Body of pancreas (tissue), 4 donors: ENCODE data around the gene SYNJ2. TPM values are rescaled to one million over a fixed set of nuclear protein-coding genes. Genes with fewer than 3 reads are reported as not detected.
A peak's percentile ranks its signal among the peaks of the same experiment; 100 is the strongest.

Source experiments
- ATAC-seq: fragments of 150-250 bp; one replicate; pipeline ENCODE4 v1.9.1; 2016
- DNase-seq, 4 donors: peaks; one replicate each; pipeline ENCODE4 v3.0.0-alpha.2; 2019
- H3K27ac ChIP-seq, 4 donors: fragments of 200-600 bp; sonication (generic); 1 replicate in 3 of 4; 2 replicates in 1 of 4; pipeline versions ENCODE4 v1.5.1 to v1.6.1; 2016 to 2019; ENCODE audit warnings: mild to moderate bottlenecking in 1 of 4, mixed read lengths in 1 of 4, moderate library complexity in 1 of 4
- H3K27me3 ChIP-seq, 2 donors: fragments of 200-600 bp; sonication (generic); one replicate each; pipeline ENCODE4 v1.6.0; 2016; ENCODE audit warnings: mild to moderate bottlenecking in 1 of 2
- H3K36me3 ChIP-seq, 2 donors: fragments of 200-600 bp; sonication (generic); replicated peaks in 1 of 2; 2 replicates each; pipeline ENCODE4 v1.5.1; 2016; ENCODE audit warnings: low read depth in 2 of 2; ENCODE audit not compliant: insufficient read depth in 1 of 2
- H3K4me1 ChIP-seq: fragments of 200-600 bp; sonication (generic); one replicate; pipeline ENCODE4 v1.6.0; 2016
- H3K4me3 ChIP-seq, 2 donors: fragments of 200-600 bp; sonication (generic); 1 replicate in 1 of 2; 2 replicates in 1 of 2; pipeline ENCODE4 v1.5.1; 2016 to 2019
- H3K9me3 ChIP-seq, 3 donors: fragments of 200-600 bp; sonication (generic); 1 replicate in 2 of 3; 2 replicates in 1 of 3; pipeline ENCODE4 v1.5.1; 2016
- POLR2A ChIP-seq, 3 donors: fragments of 450-650 bp; IDR thresholded peaks; one replicate each; pipeline ENCODE4 v1.6.1; 2016; ENCODE audit warnings: antibody characterized with exemption in 3 of 3, mild to moderate bottlenecking in 2 of 3
- WGBS, 2 donors: methylation state at CpG; one replicate each; pipeline ENCODE4 v1.1.5; 2017; 5-methylcytosine and 5-hydroxymethylcytosine counted together
- intact Hi-C: fragments of 100-400 bp; cut with DNase I; formaldehyde crosslinking; loops from one replicate; pipeline ENCODE4 v1.15.1; 2023
- total RNA-seq, 2 donors: library from RNA; depleted of rRNA; stranded (reverse); fragments of >200 nt; gene quantifications; one replicate each; pipeline ENCODE4 v1.1.0, GENCODE V29; 2016
- TF ChIP-seq, protein P1 (sequence below), 7 experiments: fragments of 450-650 bp in 4 of 7; fragments of 200-600 bp in 3 of 7; sonication (generic) in 3 of 7; IDR thresholded peaks; one replicate each; pipeline ENCODE4 v1.5.1; 2016 to 2019; ENCODE audit warnings: antibody characterized with exemption in 7 of 7

The SYNJ2 gene
- total RNA-seq, 2 donors from 2014 or later, result 12.2 to 14.8 TPM

DNA sequence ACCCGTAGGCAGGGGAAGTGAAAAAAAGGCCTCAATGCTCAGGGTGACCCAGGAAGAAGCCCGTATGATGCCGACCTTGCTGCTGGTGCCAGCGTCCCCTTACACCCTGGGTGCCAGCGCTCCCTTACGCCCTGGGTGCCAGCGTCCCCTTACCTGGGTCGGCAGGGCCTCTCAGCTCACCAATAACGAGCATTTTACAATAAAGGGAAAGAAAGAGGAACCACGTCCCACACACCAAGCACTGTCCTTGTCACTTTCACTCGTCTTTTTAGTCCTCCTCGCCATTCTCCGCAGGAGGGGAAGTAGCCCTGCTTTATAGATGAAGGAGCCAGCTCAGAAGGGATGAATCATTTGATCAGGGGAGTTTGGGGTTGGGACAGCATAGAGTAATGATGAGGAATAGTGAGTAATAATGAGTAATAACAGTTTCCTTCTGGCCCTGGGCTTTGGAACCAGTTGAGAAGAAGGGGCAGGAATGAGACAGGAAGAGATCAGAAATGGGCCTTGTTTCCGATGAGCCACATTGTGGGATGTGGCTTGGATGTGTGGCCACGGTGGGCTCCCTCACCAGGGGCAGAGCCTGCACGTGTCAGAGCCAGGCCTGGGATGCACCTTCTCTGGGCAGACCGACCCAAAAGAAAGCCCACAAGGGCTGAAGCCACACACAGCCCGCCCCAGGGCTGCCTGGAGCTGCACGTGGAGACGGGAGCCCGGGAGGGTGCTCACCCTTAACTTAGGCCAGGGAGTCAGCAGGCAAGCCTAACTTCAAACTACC, 75.7 kb downstream of the SYNJ2 start:
- WGBS, 2 donors, result 85 to 87% methylated on average over 21 of the region's 21 CpGs
- Histone ChIP-seq H3K27ac (no peak overlapping the region), H3K4me1 (peaks cover 30% of the 10 kb centered on the region), H3K36me3 (peaks cover 0 to 1% of the 10 kb centered on the region in 2 donors), H3K4me3 (no peak overlapping the region), H3K27me3 (no peaks in the 10 kb centered on the region), H3K9me3 (no peaks in the 10 kb centered on the region)
- TF ChIP-seq POLR2A (IDR thresholded peaks at IDR 0.05), result no peak
- TF ChIP-seq, protein P1, sequence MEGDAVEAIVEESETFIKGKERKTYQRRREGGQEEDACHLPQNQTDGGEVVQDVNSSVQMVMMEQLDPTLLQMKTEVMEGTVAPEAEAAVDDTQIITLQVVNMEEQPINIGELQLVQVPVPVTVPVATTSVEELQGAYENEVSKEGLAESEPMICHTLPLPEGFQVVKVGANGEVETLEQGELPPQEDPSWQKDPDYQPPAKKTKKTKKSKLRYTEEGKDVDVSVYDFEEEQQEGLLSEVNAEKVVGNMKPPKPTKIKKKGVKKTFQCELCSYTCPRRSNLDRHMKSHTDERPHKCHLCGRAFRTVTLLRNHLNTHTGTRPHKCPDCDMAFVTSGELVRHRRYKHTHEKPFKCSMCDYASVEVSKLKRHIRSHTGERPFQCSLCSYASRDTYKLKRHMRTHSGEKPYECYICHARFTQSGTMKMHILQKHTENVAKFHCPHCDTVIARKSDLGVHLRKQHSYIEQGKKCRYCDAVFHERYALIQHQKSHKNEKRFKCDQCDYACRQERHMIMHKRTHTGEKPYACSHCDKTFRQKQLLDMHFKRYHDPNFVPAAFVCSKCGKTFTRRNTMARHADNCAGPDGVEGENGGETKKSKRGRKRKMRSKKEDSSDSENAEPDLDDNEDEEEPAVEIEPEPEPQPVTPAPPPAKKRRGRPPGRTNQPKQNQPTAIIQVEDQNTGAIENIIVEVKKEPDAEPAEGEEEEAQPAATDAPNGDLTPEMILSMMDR (IDR thresholded peaks at IDR 0.05), result no peak
- ATAC-seq (no peak), DNase-seq (no peak)
- intact Hi-C loops, result no loop called here

DNA sequence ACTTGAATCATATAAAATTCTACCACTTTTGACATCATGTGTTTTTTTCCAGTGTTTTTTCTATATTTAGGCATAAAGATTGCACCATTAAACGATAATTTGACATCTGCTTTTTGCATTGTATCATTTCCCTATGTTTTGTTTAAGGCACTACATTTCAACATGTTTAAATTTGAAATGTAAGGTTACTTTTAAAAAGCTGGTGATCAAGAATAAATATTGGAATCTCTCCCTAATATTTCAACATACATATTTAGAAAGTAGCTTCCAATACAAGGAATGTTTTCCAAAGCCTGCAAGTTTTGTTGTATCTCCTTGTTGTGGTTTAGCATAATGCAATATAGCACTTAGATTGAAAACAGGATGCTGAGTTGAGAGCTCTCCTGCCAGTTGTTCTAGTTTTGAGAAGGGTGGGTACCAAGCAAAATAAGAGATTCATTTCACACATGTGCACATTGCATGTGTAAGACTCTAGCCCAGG, 76.5 kb downstream of the SYNJ2 start:
- ATAC-seq (no peak), DNase-seq (no peak)
- H3K4me3 ChIP-seq, result no peak overlapping the region
- H3K4me1 ChIP-seq, result peaks cover 30% of the 10 kb centered on the region
- no peak overlapping the region for H3K27ac ChIP-seq
- H3K27me3 ChIP-seq, result no peaks in the 10 kb centered on the region
- peaks cover 0 to 1% of the 10 kb centered on the region in 2 donors for H3K36me3 ChIP-seq
- H3K9me3 ChIP-seq, result no peaks in the 10 kb centered on the region
- intact Hi-C loops, result no loop called here
- 0 to 47% methylated on average over 1 of the region's 1 CpG for WGBS, 2 donors
- TF ChIP-seq, protein P1 (IDR thresholded peaks at IDR 0.05), result no peak
- no peak for TF ChIP-seq POLR2A (IDR thresholded peaks at IDR 0.05)

DNA sequence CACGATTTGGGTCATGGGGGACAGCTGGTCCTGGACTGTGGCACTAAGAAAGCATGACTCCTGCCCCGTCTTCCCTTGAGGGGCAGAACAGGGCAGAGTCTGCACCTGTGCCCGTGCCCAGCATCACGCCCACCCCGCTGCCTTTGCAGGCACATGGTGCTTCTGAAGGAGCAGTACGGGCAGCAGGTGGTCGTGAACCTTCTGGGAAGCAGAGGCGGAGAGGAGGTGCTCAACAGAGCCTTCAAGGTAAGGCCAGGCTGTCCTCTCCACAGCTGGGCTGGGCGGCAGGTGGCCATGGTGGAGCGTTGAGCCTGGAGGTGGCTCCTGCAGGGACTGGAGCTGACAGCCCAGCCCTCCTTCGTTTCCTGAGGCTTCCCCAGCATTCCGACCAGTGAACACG, 77.4 kb downstream of the SYNJ2 start:
- intact Hi-C loops, result no loop called here
- Histone ChIP-seq H3K27ac (peak overlapping the region in 3 of 4 donors; percentile 79 to 89 (median 87)), H3K27me3 (no peaks in the 10 kb centered on the region), H3K4me3 (no peak overlapping the region), H3K4me1 (peaks cover 30% of the 10 kb centered on the region), H3K36me3 (peaks cover 0 to 1% of the 10 kb centered on the region in 2 donors), H3K9me3 (no peaks in the 10 kb centered on the region)
- DNase-seq (no peak), ATAC-seq (no peak)
- WGBS, 2 donors, result 96 to 97% methylated on average over 13 of the region's 13 CpGs
- TF ChIP-seq POLR2A (IDR thresholded peaks at IDR 0.05), result no peak
- TF ChIP-seq, protein P1 (IDR thresholded peaks at IDR 0.05), result no peak

DNA sequence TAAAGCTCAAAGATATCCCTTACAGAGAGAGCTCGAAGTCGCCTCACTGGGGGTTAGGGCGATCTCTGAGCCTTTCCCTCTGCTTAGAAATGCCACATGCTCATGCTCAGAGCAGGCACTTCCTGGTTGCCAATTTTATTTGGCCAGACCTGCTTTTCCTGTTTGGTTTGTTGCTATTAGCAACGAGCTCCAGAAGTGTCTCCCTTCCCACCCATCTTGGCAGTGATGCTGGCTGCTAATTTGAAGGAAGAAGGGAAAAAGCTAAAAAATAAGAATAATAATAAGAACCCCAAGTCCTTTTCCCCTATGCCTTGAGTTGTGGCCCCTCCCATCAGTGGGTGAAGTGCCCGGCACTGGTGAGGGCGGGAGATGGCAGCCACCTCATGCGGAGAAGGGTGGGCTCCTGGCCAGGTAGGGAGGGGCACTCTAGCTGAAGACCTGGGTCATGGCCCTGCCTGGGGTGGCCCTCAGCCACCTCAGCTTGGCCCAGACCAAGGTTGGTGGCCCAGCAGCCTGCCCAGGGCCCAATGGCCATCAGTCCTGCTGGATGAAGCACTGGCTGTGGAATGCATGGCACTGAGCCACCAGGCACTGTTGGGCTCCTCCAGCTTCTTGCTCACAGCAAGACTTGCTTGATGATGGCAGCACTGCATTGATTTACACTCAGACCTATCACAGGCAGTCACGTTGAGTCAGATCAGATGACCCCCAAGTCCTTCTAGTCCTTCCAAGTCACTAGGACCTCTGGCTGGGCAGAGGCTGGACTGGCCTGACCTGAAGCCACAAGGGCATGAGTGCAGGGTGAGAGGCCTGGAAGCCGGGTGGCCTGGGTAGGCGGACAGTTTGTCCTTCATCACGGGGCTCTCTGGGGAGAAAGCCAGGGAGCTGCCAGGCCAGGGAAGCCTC, 79.0 kb downstream of the SYNJ2 start:
- H3K4me3 ChIP-seq, result no peak overlapping the region
- H3K27me3 ChIP-seq, result no peaks in the 10 kb centered on the region
- ATAC-seq (peak; percentile 85), DNase-seq (peak; percentile 78 to 92 (median 86))
- H3K36me3 ChIP-seq, result peaks cover 0 to 3% of the 10 kb centered on the region in 2 donors
- intact Hi-C loops, result no loop called here
- TF ChIP-seq, protein P1 (IDR thresholded peaks at IDR 0.05), result no peak
- TF ChIP-seq POLR2A (IDR thresholded peaks at IDR 0.05), result peak in 1 of 3 donors; percentile 44
- H3K4me1 ChIP-seq, result peaks cover 30% of the 10 kb centered on the region
- peak overlapping the region; percentile 75 to 89 (median 83) for H3K27ac ChIP-seq
- WGBS, 2 donors, result 51 to 61% methylated on average over 7 to 11 of the region's 11 CpGs
- H3K9me3 ChIP-seq, result no peaks in the 10 kb centered on the region
